ENCODE measurements around the gene CST6. TPM values are rescaled to one million over a fixed set of nuclear protein-coding genes. Genes with fewer than 3 reads are reported as not detected.

CST6 gene
- total and polyA plus RNA-seq, 11 donors = 0.87 to 8.3 (median 2.8) TPM; not detected in 6

GRCh38 chr11:66050581-66051231, 38.9 kb downstream of the CST6 start:
- Histone ChIP-seq H3K36me3 (peaks cover 3 to 26% (median 20%) of the 10 kb centered on the region in 9 donors), H3K4me1 (peaks cover 0 to 41% (median 24%) of the 10 kb centered on the region in 12 donors), H3K27me3 (peaks cover 0 to 20% (median 5%) of the 10 kb centered on the region in 9 donors), H3K27ac (peak overlapping the region in 7 of 12 donors; percentile 85 to 96 (median 93)), H3K4me3 (peak overlapping the region in 1 of 12 donors; percentile 95), H3K9me3 (no peaks in the 10 kb centered on the region)
- ATAC-seq (no peak), DNase-seq (no peak)
- intact Hi-C loops (cut with DNase I) = loop anchor here in 1 of 10 donors (5.0 kb wide), 1 partner anchor 388 kb away; the partner anchor contains the start of gene RELA
- WGBS, 4 donors = 78 to 81% (median 79%) methylated on average over 5 of the region's 5 CpGs
- TF ChIP-seq POLR2A (IDR thresholded peaks at IDR 0.05) (no peak), CTCF (IDR thresholded peaks at IDR 0.05) (no peak)

- Histone ChIP-seq H3K4me3 (peak overlapping the region; percentile 51 to 100 (median 87)), H3K36me3 (peaks cover 3 to 33% (median 25%) of the 10 kb centered on the region in 9 donors), H3K27ac (peak overlapping the region; percentile 80 to 96 (median 92)), H3K27me3 (peaks cover 0 to 20% (median 5%) of the 10 kb centered on the region in 9 donors), H3K9me3 (no peaks in the 10 kb centered on the region), H3K4me1 (peaks cover 0 to 41% (median 24%) of the 10 kb centered on the region in 12 donors)
- ATAC-seq = no peak
- DNase-seq = no peak
- WGBS, 4 donors = 30 to 36% (median 31%) methylated on average over 12 of the region's 12 CpGs
- no peak for TF ChIP-seq CTCF (IDR thresholded peaks at IDR 0.05)
- no peak for TF ChIP-seq POLR2A (IDR thresholded peaks at IDR 0.05)
- intact Hi-C loops (cut with DNase I) = loop anchor here in 1 of 10 donors (5.0 kb wide), 1 partner anchor 389 kb away; the partner anchor contains the start of gene RELA
These were observed 39.6 kb downstream of the CST6 start for GRCh38 chr11:66051371-66051765.

- H3K4me3 ChIP-seq = peak within 1 kb of the TSS; percentile 51 to 100 (median 87)
- H3K9me3 ChIP-seq = no peaks in the 10 kb centered on the region
- intact Hi-C loops (cut with DNase I) = loop anchor here in 3 of 10 donors (1.0 to 5.0 kb wide), 3 partner anchors 16 to 390 kb away; partner anchors contain the start of gene RELA (in 1 of the 3)
- peak within 1 kb of the TSS; percentile 80 to 96 (median 92) for H3K27ac ChIP-seq
- peaks cover 3 to 39% (median 32%) of the 10 kb centered on the region in 9 donors for H3K36me3 ChIP-seq
- H3K27me3 ChIP-seq = peaks cover 0 to 20% (median 5%) of the 10 kb centered on the region in 9 donors
- ATAC-seq (peak; percentile 96 to 99 (median 98)), DNase-seq (peak; percentile 97 to 99 (median 99))
- peak in 3 of 12 donors; percentile 17 to 26 (median 20) for TF ChIP-seq CTCF (IDR thresholded peaks at IDR 0.05)
- TF ChIP-seq POLR2A (IDR thresholded peaks at IDR 0.05) = peak in 1 of 2 donors; percentile 62
- H3K4me1 ChIP-seq = peaks cover 0 to 41% (median 24%) of the 10 kb centered on the region in 12 donors
- WGBS, 4 donors = 0 to 1% (median 0%) methylated on average over 33 to 84 of the region's 84 CpGs
These were observed 40.2 kb downstream of the CST6 start, which contains the start of gene SF3B2 for GRCh38 chr11:66051766-66052663. SF3B2 (plus strand) TSS chr11:66052364; CDS start chr11:66052385, 21 bp downstream.
